ENCODE measurements around the gene PPP1R3D. TPM values are rescaled to one million over a fixed set of nuclear protein-coding genes. Genes with fewer than 3 reads are reported as not detected.

The PPP1R3D gene
- total RNA-seq (5.2 TPM), polyA plus RNA-seq (ENCODE audit: insufficient read depth in 1 of 8, insufficient read length in 8 of 8, low replicate concordance in 1 of 8) (1 to 10 TPM; 4.0 to 6.3 (median 4.9) TPM)
- long read RNA-seq, donor 1, partial matches to known transcripts = 0 of 2 reads
- long read RNA-seq, donor 1, other reads (novel, unspliced or antisense) = 0 of 2 reads
- long read RNA-seq, donor 2, partial matches to known transcripts = 0 of 2 reads
- long read RNA-seq, donor 2, other reads (novel, unspliced or antisense) = 0 of 2 reads
- long read RNA-seq, donor 3, transcript PPP1R3D-201 (1 exons, 3,630 nt) = major isoform, 8 of 26 reads
- long read RNA-seq, donor 3, partial matches to known transcripts = 0 of 26 reads
- long read RNA-seq, donor 3, other reads (novel, unspliced or antisense) = 18 of 26 reads
- long read RNA-seq, donor 4, transcript PPP1R3D-201 (1 exons, 3,630 nt) = major isoform, 5 of 13 reads
- long read RNA-seq, donor 4, partial matches to known transcripts = 0 of 13 reads
- long read RNA-seq, donor 4, other reads (novel, unspliced or antisense) = 8 of 13 reads
- long read RNA-seq, donor 5, transcript PPP1R3D-201 (1 exons, 3,630 nt) = major isoform, 12 of 12 reads
- long read RNA-seq, donor 5, partial matches to known transcripts = 0 of 12 reads
- long read RNA-seq, donor 5, other reads (novel, unspliced or antisense) = 0 of 12 reads
- long read RNA-seq, donor 6, transcript PPP1R3D-201 (1 exons, 3,630 nt) = major isoform, 11 of 11 reads
- long read RNA-seq, donor 6, partial matches to known transcripts = 0 of 11 reads
- long read RNA-seq, donor 6, other reads (novel, unspliced or antisense) = 0 of 11 reads
- long read RNA-seq, donor 7, transcript PPP1R3D-201 (1 exons, 3,630 nt) = major isoform, 10 of 10 reads
- long read RNA-seq, donor 7, partial matches to known transcripts = 0 of 10 reads
- long read RNA-seq, donor 7, other reads (novel, unspliced or antisense) = 0 of 10 reads
- long read RNA-seq, donor 8, transcript PPP1R3D-201 (1 exons, 3,630 nt) = major isoform, 9 of 9 reads
- long read RNA-seq, donor 8, partial matches to known transcripts = 0 of 9 reads
- long read RNA-seq, donor 8, other reads (novel, unspliced or antisense) = 0 of 9 reads
- long read RNA-seq, donor 9, transcript PPP1R3D-201 (1 exons, 3,630 nt) = major isoform, 11 of 11 reads
- long read RNA-seq, donor 9, partial matches to known transcripts = 0 of 11 reads
- long read RNA-seq, donor 9, other reads (novel, unspliced or antisense) = 0 of 11 reads
- long read RNA-seq, donor 10, transcript PPP1R3D-201 (1 exons, 3,630 nt) = major isoform, 10 of 10 reads
- long read RNA-seq, donor 10, partial matches to known transcripts = 0 of 10 reads
- long read RNA-seq, donor 10, other reads (novel, unspliced or antisense) = 0 of 10 reads
- long read RNA-seq, donor 11, transcript PPP1R3D-201 (1 exons, 3,630 nt) = major isoform, 7 of 7 reads
- long read RNA-seq, donor 11, partial matches to known transcripts = 0 of 7 reads
- long read RNA-seq, donor 11, other reads (novel, unspliced or antisense) = 0 of 7 reads

- H3K4me1 ChIP-seq (ENCODE audit: control insufficient read depth, insufficient read depth, low read length) = peaks cover 31% of the 10 kb centered on the region
- no peaks in the 10 kb centered on the region for H3K27me3 ChIP-seq (ENCODE audit: control insufficient read depth, insufficient read depth, low read length)
- H3K4me3 ChIP-seq (ENCODE audit: low read length) = peak within 1 kb of the TSS; percentile 77
- 0% methylated on average over 55 of the region's 57 CpGs for WGBS (ENCODE audit: insufficient coverage)
- peak within 1 kb of the TSS; percentile 96 for H3K27ac ChIP-seq (ENCODE audit: low read length)
- DNase-seq = peak; percentile 99
- H3K36me3 ChIP-seq (ENCODE audit: control insufficient read depth, insufficient read depth, low read length) = peaks cover 11% of the 10 kb centered on the region
- no peaks in the 10 kb centered on the region for H3K9me3 ChIP-seq (replicated peaks; ENCODE audit: control insufficient read depth, low read depth, low read length)
Observed at GRCh38 chr20:59940129-59940955, at the start of gene PPP1R3D, which contains the start of gene FAM217B. Gene PPP1R3D (minus strand): TSS chr20:59940305. CDS start chr20:59939931, 374 bp downstream. Gene FAM217B (plus strand): TSS chr20:59940389. CDS start chr20:59943944, 3,555 bp downstream.

- H3K4me1 ChIP-seq (ENCODE audit: control insufficient read depth, insufficient read depth, low read length) = no peaks in the 10 kb centered on the region
Observed at GRCh38 chr20:59988141-59988540, 48.0 kb upstream of the PPP1R3D start.

GRCh38 chr20:59987135-59987534, 47.0 kb upstream of the PPP1R3D start:
- no peak overlapping the region for H3K27ac ChIP-seq (ENCODE audit: low read length)
- no peaks in the 10 kb centered on the region for H3K4me1 ChIP-seq (ENCODE audit: control insufficient read depth, insufficient read depth, low read length)
- H3K27me3 ChIP-seq (ENCODE audit: control insufficient read depth, insufficient read depth, low read length) = no peaks in the 10 kb centered on the region
- 77% methylated on average over 5 of the region's 7 CpGs for WGBS (ENCODE audit: insufficient coverage)
- no peak for DNase-seq
- no peak overlapping the region for H3K4me3 ChIP-seq (ENCODE audit: low read length)
- H3K9me3 ChIP-seq (replicated peaks; ENCODE audit: control insufficient read depth, low read depth, low read length) = no peaks in the 10 kb centered on the region
- no peaks in the 10 kb centered on the region for H3K36me3 ChIP-seq (ENCODE audit: control insufficient read depth, insufficient read depth, low read length)

More at GRCh38 chr20:59988141-59988540, 48.0 kb upstream of the PPP1R3D start:
- Histone ChIP-seq H3K9me3 (replicated peaks; ENCODE audit: control insufficient read depth, low read depth, low read length) (no peaks in the 10 kb centered on the region), H3K36me3 (ENCODE audit: control insufficient read depth, insufficient read depth, low read length) (no peaks in the 10 kb centered on the region), H3K27ac (ENCODE audit: low read length) (no peak overlapping the region), H3K27me3 (ENCODE audit: control insufficient read depth, insufficient read depth, low read length) (no peaks in the 10 kb centered on the region), H3K4me3 (ENCODE audit: low read length) (no peak overlapping the region)
- no peak for DNase-seq
- WGBS (ENCODE audit: insufficient coverage) = 66% methylated on average over 5 of the region's 5 CpGs

- Histone ChIP-seq H3K9me3 (replicated peaks; ENCODE audit: control insufficient read depth, low read depth, low read length) (no peaks in the 10 kb centered on the region), H3K4me1 (ENCODE audit: control insufficient read depth, insufficient read depth, low read length) (no peaks in the 10 kb centered on the region), H3K27ac (ENCODE audit: low read length) (no peak overlapping the region), H3K27me3 (ENCODE audit: control insufficient read depth, insufficient read depth, low read length) (no peaks in the 10 kb centered on the region), H3K36me3 (ENCODE audit: control insufficient read depth, insufficient read depth, low read length) (no peaks in the 10 kb centered on the region), H3K4me3 (ENCODE audit: low read length) (no peak overlapping the region)
- WGBS (ENCODE audit: insufficient coverage) = no CpG with 5 or more reads among the region's 3 CpGs
- DNase-seq = no peak
Observed at GRCh38 chr20:59985864-59986263, 45.8 kb upstream of the PPP1R3D start.

GRCh38 chr20:59985164-59985563, 45.1 kb upstream of the PPP1R3D start:
- WGBS (ENCODE audit: insufficient coverage) = 86% methylated on average over 2 of the region's 8 CpGs
- Histone ChIP-seq H3K27ac (ENCODE audit: low read length) (no peak overlapping the region), H3K36me3 (ENCODE audit: control insufficient read depth, insufficient read depth, low read length) (no peaks in the 10 kb centered on the region), H3K27me3 (ENCODE audit: control insufficient read depth, insufficient read depth, low read length) (no peaks in the 10 kb centered on the region), H3K9me3 (replicated peaks; ENCODE audit: control insufficient read depth, low read depth, low read length) (no peaks in the 10 kb centered on the region), H3K4me3 (ENCODE audit: low read length) (no peak overlapping the region), H3K4me1 (ENCODE audit: control insufficient read depth, insufficient read depth, low read length) (no peaks in the 10 kb centered on the region)
- no peak for DNase-seq

- H3K27ac ChIP-seq (ENCODE audit: low read length) = no peak overlapping the region
- no peaks in the 10 kb centered on the region for H3K4me1 ChIP-seq (ENCODE audit: control insufficient read depth, insufficient read depth, low read length)
- no peak overlapping the region for H3K4me3 ChIP-seq (ENCODE audit: low read length)
- H3K27me3 ChIP-seq (ENCODE audit: control insufficient read depth, insufficient read depth, low read length) = no peaks in the 10 kb centered on the region
- no peak for DNase-seq
- no peaks in the 10 kb centered on the region for H3K9me3 ChIP-seq (replicated peaks; ENCODE audit: control insufficient read depth, low read depth, low read length)
- H3K36me3 ChIP-seq (ENCODE audit: control insufficient read depth, insufficient read depth, low read length) = no peaks in the 10 kb centered on the region
- no CpG with 5 or more reads among the region's 4 CpGs for WGBS (ENCODE audit: insufficient coverage)
Observed at GRCh38 chr20:59984541-59984940, 44.4 kb upstream of the PPP1R3D start.

- DNase-seq = no peak
- Histone ChIP-seq H3K4me3 (ENCODE audit: low read length) (no peak overlapping the region), H3K27me3 (ENCODE audit: control insufficient read depth, insufficient read depth, low read length) (no peaks in the 10 kb centered on the region), H3K27ac (ENCODE audit: low read length) (no peak overlapping the region), H3K36me3 (ENCODE audit: control insufficient read depth, insufficient read depth, low read length) (no peaks in the 10 kb centered on the region), H3K4me1 (ENCODE audit: control insufficient read depth, insufficient read depth, low read length) (no peaks in the 10 kb centered on the region), H3K9me3 (replicated peaks; ENCODE audit: control insufficient read depth, low read depth, low read length) (no peaks in the 10 kb centered on the region)
- WGBS (ENCODE audit: insufficient coverage) = 74% methylated on average over 4 of the region's 9 CpGs
Observed at GRCh38 chr20:59983076-59983475, 43.0 kb upstream of the PPP1R3D start.

GRCh38 chr20:59977086-59977485, 37.0 kb upstream of the PPP1R3D start:
- Histone ChIP-seq H3K27me3 (ENCODE audit: control insufficient read depth, insufficient read depth, low read length) (no peaks in the 10 kb centered on the region), H3K4me1 (ENCODE audit: control insufficient read depth, insufficient read depth, low read length) (peaks cover 3% of the 10 kb centered on the region), H3K4me3 (ENCODE audit: low read length) (no peak overlapping the region), H3K27ac (ENCODE audit: low read length) (no peak overlapping the region), H3K9me3 (replicated peaks; ENCODE audit: control insufficient read depth, low read depth, low read length) (no peaks in the 10 kb centered on the region), H3K36me3 (ENCODE audit: control insufficient read depth, insufficient read depth, low read length) (no peaks in the 10 kb centered on the region)
- WGBS (ENCODE audit: insufficient coverage) = 91% methylated on average over 7 of the region's 9 CpGs
- DNase-seq = no peak

Data from muscle of leg (tissue), 16 donors.